ENCODE results near the gene PCK2. TPM values are rescaled to one million over a fixed set of nuclear protein-coding genes. Genes with fewer than 3 reads are reported as not detected.
A peak's percentile ranks its signal among the peaks of the same experiment; 100 is the strongest.

PCK2 gene
- total RNA-seq, 2 experiments from 2014 or later: 57.4 to 60.3 TPM

DNA sequence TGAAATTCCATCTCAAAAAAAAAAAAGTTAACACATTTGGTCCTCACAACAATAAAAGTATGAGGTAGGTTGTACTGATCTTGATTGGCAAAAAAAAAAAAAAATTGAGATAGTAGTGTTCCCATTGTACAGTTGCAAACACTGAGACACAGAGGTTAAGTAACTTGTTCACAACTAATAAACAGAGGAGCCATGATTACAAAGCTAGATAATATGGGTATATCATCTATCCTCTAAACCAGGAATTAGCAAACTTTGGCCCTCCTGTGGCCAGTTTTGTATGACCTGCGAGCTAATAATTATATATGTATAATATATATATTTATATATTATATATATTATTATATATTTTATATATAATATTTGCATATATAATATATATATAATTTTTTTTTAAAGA, 39.6 kb downstream of the PCK2 start:
- no peak overlapping the region for H3K27ac Mint-ChIP-seq
- H3K9me3 Mint-ChIP-seq: no peaks in the 10 kb centered on the region
- H3K4me3 Mint-ChIP-seq: no peak overlapping the region
- no peaks in the 10 kb centered on the region for H3K27me3 Mint-ChIP-seq
- peaks cover 21% of the 10 kb centered on the region for H3K36me3 Mint-ChIP-seq (ENCODE audit: low read depth)
- peaks cover 46% of the 10 kb centered on the region for H3K4me1 Mint-ChIP-seq
- ChIA-PET POLR2A (interaction anchor here (0.7 kb wide), 1 partner anchor 578 kb away, joined by 8 read pairs; the partner anchor contains the start of gene THTPA), CTCF (interaction anchor here (0.6 to 2.4 kb wide), 7 partner anchors 15 to 772 kb away, joined by 3 to 7 read pairs (median 3); partner anchors contain the start of genes DCAF11, IPO4 and NRL)
- DNase-seq: no peak

DNA sequence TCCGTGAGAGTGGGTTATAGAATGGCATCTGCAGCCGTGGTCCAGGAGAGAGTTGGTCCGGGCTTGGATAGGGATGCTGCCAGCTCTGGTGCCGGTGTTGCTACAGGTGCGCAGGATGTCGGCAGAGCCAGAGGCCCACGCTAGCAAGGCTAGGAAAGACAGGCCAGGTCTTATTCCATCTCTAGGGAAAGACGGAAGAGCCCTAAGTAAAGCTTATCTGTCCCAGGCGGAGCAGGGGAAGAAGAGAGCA, 41.4 kb downstream of the PCK2 start:
- POLR2A ChIA-PET: interaction anchor here (0.8 to 1.2 kb wide), 4 partner anchors 11 to 43 kb away, joined by 3 to 7 read pairs (median 4); partner anchors contain the start of genes DCAF11, NRL, PSME2 and RNF31
- no peak for DNase-seq
- H3K4me1 Mint-ChIP-seq: peaks cover 58% of the 10 kb centered on the region
- H3K27ac Mint-ChIP-seq: peak overlapping the region; percentile 91
- peak overlapping the region; percentile 84 for H3K4me3 Mint-ChIP-seq
- CTCF ChIA-PET: interaction anchor here (0.7 to 7.6 kb wide), 10 partner anchors 10 to 296 kb away, joined by 3 to 62 read pairs (median 3); partner anchors contain the start of genes DCAF11, IRF9, NRL and PSME2
- no peaks in the 10 kb centered on the region for H3K27me3 Mint-ChIP-seq
- peaks cover 37% of the 10 kb centered on the region for H3K36me3 Mint-ChIP-seq (ENCODE audit: low read depth)
- no peaks in the 10 kb centered on the region for H3K9me3 Mint-ChIP-seq

DNA sequence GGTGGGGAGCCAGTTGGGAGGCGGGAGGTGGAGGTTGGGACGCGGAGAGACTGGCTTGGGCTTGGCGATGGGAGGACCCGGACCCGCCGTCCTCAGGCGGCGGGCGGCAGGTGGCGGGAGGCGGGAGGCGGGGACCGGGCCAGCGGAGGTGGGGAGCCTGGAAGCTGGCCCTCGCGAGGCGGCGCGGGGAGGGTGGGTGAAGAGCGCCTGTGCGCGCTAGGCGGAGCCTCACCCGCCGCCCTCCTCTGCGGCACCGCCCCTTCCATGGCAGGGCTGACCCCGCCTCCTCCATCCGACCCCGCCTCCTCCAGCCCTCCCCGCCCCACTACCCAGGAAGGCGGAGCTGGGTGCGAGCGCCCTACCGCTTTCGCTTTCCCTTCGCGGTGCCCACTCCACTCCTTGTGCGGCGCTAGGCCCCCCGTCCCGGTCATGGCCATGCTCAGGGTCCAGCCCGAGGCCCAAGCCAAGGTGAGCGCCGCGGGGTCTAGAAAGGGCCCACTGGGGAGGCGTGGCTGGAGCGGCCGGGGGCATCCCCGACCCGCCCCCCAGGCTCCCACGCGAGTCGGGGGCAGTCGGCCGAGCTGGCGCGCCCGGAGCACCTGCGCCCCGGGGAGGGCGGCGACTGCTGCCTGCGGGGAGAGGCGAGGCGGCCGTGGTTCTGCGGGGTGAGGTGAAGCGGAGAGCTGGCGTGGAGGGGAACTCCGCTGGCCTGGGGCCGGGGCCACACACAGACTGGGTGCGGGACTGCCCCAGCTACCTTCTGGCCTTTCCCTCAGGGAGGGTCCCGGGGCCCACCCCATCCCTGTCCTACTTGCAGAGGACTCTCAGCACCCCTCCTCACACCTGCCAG, 41.9 kb downstream of the PCK2 start, which contains the start of gene PSME1:
TSS of gene PSME1 (plus strand) at position 361 of the 850 bp plus-strand sequence. CDS start at position 430, 69 bp downstream.
- peak; percentile 93 for DNase-seq
- Mint-ChIP-seq H3K27me3 (no peaks in the 10 kb centered on the region), H3K4me3 (peak within 1 kb of the TSS; percentile 94), H3K9me3 (no peaks in the 10 kb centered on the region), H3K36me3 (ENCODE audit: low read depth) (peaks cover 40% of the 10 kb centered on the region), H3K4me1 (peaks cover 56% of the 10 kb centered on the region), H3K27ac (peak within 1 kb of the TSS; percentile 93)
- ChIA-PET CTCF (interaction anchor here (0.7 to 7.6 kb wide), 12 partner anchors 10 to 296 kb away, joined by 3 to 62 read pairs (median 3); partner anchors contain the start of genes DCAF11, IRF9, NRL and PSME2), POLR2A (interaction anchor here (0.8 to 1.7 kb wide), 5 partner anchors 11 to 44 kb away, joined by 3 to 7 read pairs (median 5); partner anchors contain the start of genes DCAF11, IRF9, NRL and PSME2)

DNA sequence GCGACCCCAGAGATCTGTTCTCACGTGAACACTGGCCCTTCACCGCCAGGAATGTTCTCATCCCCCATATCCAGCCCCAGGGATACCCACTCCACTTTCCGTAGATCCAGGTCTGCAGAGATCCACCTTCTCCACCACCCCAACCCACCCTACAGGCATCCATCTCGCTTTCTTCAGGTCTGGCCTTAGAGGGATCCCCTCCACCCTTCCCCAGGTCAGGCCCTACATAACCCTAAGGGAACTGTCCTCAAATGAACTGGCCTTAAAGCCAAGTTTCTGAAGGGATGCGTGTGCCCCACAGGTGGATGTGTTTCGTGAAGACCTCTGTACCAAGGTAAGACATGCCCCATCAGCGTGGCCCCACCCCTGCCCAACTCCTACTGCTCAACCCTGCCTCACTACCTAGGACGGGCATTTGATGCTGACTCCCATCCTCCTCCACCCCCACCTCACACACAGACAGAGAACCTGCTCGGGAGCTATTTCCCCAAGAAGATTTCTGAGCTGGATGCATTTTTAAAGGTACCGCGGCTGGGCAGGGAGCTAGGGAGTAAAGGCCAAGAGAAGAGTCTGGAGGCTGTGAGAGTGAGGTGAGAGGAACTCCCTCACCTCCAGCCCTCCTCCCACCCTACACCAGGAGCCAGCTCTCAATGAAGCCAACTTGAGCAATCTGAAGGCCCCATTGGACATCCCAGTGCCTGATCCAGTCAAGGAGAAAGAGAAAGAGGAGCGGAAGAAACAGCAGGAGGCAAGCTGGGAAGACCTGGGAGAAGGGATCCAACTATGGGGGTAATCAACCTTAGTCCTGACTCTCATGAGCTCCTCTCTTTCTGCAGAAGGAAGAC, 42.8 kb downstream of the PCK2 start:
- ChIA-PET POLR2A (interaction anchor here (0.7 to 1.8 kb wide), 5 partner anchors 10 to 45 kb away, joined by 3 to 8 read pairs (median 6); partner anchors contain the start of genes DCAF11, IRF9, NRL and PSME2), CTCF (interaction anchor here (0.5 to 7.6 kb wide), 13 partner anchors 10 to 196 kb away, joined by 3 to 62 read pairs (median 5); partner anchors contain the start of genes DCAF11, IRF9, NRL and PSME2)
- H3K27ac Mint-ChIP-seq: peak overlapping the region; percentile 93
- H3K36me3 Mint-ChIP-seq (ENCODE audit: low read depth): peaks cover 43% of the 10 kb centered on the region
- H3K4me1 Mint-ChIP-seq: peaks cover 53% of the 10 kb centered on the region
- no peaks in the 10 kb centered on the region for H3K9me3 Mint-ChIP-seq
- no peak for DNase-seq
- peak overlapping the region; percentile 94 for H3K4me3 Mint-ChIP-seq
- H3K27me3 Mint-ChIP-seq: no peaks in the 10 kb centered on the region

DNA sequence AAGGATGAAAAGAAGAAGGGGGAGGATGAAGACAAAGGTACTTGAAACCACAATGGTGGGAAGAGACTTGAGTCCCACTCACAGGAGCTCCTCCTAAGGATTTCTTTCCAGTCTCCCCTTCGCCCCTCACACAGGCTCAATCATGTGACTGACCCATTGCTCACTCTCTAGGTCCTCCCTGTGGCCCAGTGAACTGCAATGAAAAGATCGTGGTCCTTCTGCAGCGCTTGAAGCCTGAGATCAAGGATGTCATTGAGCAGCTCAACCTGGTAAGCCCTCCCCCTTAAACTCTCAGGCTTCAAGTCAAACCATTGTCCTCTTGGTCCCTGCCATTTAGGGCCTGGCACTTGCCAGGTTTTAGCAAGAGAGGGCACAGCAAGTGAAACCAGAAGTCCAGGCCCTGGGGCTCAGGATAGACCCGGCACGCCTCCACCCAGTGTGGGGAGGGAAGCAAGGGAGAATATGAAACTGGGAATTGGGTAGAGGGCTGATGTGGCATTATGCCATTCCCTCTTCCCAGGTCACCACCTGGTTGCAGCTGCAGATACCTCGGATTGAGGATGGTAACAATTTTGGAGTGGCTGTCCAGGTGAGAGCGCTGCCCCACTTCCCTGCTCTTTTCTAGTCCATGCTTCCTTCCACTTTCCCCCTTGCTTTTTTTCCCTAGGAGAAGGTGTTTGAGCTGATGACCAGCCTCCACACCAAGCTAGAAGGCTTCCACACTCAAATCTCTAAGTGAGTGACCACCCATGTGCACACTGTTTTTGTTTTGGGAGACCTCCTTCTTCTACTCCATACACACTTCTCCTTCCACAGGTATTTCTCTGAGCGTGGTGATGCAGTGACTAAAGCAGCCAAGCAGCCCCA, 43.7 kb downstream of the PCK2 start:
- ChIA-PET CTCF (interaction anchor here (0.5 to 7.6 kb wide), 14 partner anchors 10 to 193 kb away, joined by 3 to 62 read pairs (median 4); partner anchors contain the start of genes DCAF11, IRF9, NRL and PSME2), POLR2A (interaction anchor here (1.7 to 1.8 kb wide), 2 partner anchors 9 to 23 kb away, joined by 6 to 8 read pairs; partner anchors contain the start of genes IRF9, PSME2 and RNF31)
- Mint-ChIP-seq H3K27ac (peak overlapping the region; percentile 93), H3K27me3 (no peaks in the 10 kb centered on the region), H3K36me3 (ENCODE audit: low read depth) (peaks cover 47% of the 10 kb centered on the region), H3K4me1 (peaks cover 50% of the 10 kb centered on the region), H3K4me3 (peak overlapping the region; percentile 94), H3K9me3 (no peaks in the 10 kb centered on the region)
- no peak for DNase-seq

- H3K36me3 Mint-ChIP-seq (ENCODE audit: low read depth): peaks cover 56% of the 10 kb centered on the region
- ChIA-PET POLR2A (interaction anchor here (1.8 kb wide), 1 partner anchor 8 kb away, joined by 8 read pairs; the partner anchor contains the start of genes PSME2 and RNF31), CTCF (interaction anchor here (0.7 to 7.6 kb wide), 7 partner anchors 9 to 77 kb away, joined by 3 to 62 read pairs (median 4); partner anchors contain the start of genes DCAF11, IRF9, MDP1 and NRL)
- peak overlapping the region; percentile 98 for H3K4me3 Mint-ChIP-seq
- no peak for DNase-seq
- H3K27ac Mint-ChIP-seq: peak overlapping the region; percentile 43
- no peaks in the 10 kb centered on the region for H3K9me3 Mint-ChIP-seq
- no peaks in the 10 kb centered on the region for H3K27me3 Mint-ChIP-seq
- H3K4me1 Mint-ChIP-seq: peaks cover 54% of the 10 kb centered on the region
Measured at GRCh38 chr14:24138396-24139271, 44.5 kb downstream of the PCK2 start.

GRCh38 chr14:24139272-24139934, 45.3 kb downstream of the PCK2 start:
- DNase-seq: peak; percentile 35
- POLR2A ChIA-PET: no interaction called here
- Mint-ChIP-seq H3K36me3 (ENCODE audit: low read depth) (peaks cover 63% of the 10 kb centered on the region), H3K4me1 (peaks cover 62% of the 10 kb centered on the region), H3K4me3 (peak overlapping the region; percentile 98), H3K27me3 (no peaks in the 10 kb centered on the region), H3K27ac (peak overlapping the region; percentile 78), H3K9me3 (no peaks in the 10 kb centered on the region)
- CTCF ChIA-PET: interaction anchor here (0.6 to 7.6 kb wide), 4 partner anchors 22 to 103 kb away, joined by 3 to 62 read pairs (median 4); partner anchors contain the start of genes DCAF11, IRF9, MDP1 and NRL

- Mint-ChIP-seq H3K27me3 (no peaks in the 10 kb centered on the region), H3K4me1 (peaks cover 72% of the 10 kb centered on the region), H3K27ac (peak within 1 kb of the TSS; percentile 89), H3K4me3 (peak within 1 kb of the TSS; percentile 98), H3K36me3 (ENCODE audit: low read depth) (peaks cover 82% of the 10 kb centered on the region), H3K9me3 (no peaks in the 10 kb centered on the region)
- ChIA-PET CTCF (interaction anchor here (0.6 to 7.6 kb wide), 11 partner anchors 9 to 290 kb away, joined by 3 to 62 read pairs (median 4); partner anchors contain the start of genes DCAF11, IRF9, MDP1 and NRL), POLR2A (interaction anchor here (0.6 to 1.5 kb wide), 6 partner anchors 20 to 123 kb away, joined by 3 to 6 read pairs (median 5); partner anchors contain the start of genes IPO4 and IRF9)
- DNase-seq: peak; percentile 100
Measured at GRCh38 chr14:24141097-24141880, 47.2 kb downstream of the PCK2 start, which contains the start of gene EMC9. Gene EMC9, minus strand, starts transcription at chr14:24141591. Its CDS starts 287 bp downstream, at chr14:24141304.

DNA sequence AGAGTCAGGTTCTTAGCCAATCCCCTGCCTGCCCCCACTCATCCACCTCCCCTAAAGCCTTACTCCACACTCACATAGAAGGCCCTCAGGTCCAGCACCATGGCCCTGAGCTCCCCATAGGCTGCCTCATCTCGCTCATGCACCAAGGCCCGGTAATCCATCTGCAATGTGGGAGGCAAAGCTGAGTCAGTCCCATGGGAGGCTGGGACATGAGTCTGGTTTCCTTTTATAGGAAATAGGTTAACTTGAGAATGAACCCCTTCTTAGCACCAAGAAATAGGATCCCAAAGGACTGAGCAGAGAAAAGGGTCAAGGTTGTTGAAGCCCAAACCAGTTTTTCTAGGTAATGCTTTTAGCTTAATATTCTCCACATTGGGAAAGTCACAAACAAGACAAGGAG, 49.4 kb downstream of the PCK2 start:
- no peaks in the 10 kb centered on the region for H3K9me3 Mint-ChIP-seq
- H3K36me3 Mint-ChIP-seq (ENCODE audit: low read depth): peaks cover 73% of the 10 kb centered on the region
- peaks cover 62% of the 10 kb centered on the region for H3K4me1 Mint-ChIP-seq
- no peak overlapping the region for H3K4me3 Mint-ChIP-seq
- H3K27me3 Mint-ChIP-seq: no peaks in the 10 kb centered on the region
- no peak for DNase-seq
- H3K27ac Mint-ChIP-seq: peak overlapping the region; percentile 74
- ChIA-PET POLR2A (no interaction called here), CTCF (interaction anchor here (1.3 to 2.3 kb wide), 2 partner anchors 18 to 164 kb away, joined by 4 to 14 read pairs; partner anchors contain the start of genes CIDEB and IRF9)
